ENCODE measurements around the gene VDR.

DNA sequence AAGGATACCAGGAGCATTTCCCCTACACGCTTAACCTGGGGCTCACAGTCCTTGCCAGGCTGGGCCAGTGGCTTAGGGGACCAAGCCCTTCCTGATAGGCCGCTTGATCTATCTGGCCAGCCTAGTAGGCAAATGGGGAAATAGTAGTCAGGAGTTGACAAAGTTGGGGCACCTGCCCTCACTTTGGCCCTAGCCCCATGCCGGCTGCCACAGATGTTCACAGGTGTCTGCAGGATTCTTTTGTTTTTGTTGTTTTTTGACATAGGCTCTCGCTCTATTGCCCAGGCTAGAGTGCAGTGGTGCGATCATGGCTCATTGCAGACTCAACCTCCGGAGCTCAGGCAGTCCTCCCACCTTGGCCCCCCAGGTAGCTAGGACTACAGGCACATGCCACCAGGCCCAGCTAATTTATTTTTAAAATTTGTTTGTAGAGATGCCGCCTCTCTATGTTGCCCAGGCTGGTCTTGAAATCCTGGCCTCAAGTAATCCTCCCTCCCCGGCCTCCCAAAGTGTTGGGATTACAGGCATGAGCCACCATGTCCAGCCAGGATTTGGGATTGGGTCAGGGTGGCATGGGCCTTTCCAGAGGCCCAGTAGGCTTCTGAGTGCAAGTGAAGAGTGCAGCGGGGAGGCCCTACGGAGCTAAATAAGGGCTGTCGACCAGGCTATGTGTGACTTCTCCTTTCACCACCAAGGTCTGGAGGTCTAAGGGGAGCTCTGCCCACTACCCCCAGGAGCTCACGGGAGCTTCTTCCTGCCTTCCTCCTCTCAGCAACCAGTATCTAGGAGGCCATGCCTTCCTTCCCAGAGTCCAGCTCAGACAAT lies 69.6 kb downstream of the VDR start:
- no peak for TF ChIP-seq POLR2AphosphoS5 (IDR thresholded peaks at IDR 0.05; ENCODE audit: borderline replicate concordance, low read depth, low read length)
- TF ChIP-seq EZH2 (IDR thresholded peaks at IDR 0.05) = no peak
- no peak for TF ChIP-seq FOXP2 (optimal IDR thresholded peaks at IDR 0.05; ENCODE audit: control extremely low read depth, extremely low read length, insufficient read depth)
